ENCODE measurements around the gene JPH3. TPM values are rescaled to one million over a fixed set of nuclear protein-coding genes. Genes with fewer than 3 reads are reported as not detected.

The JPH3 gene
- 1.5 to 2.3 TPM (median 2.1 TPM) in 5 replicates for total RNA-seq (2022; extraction: Qiagen RNA extraction)

GRCh38 chr16:87602001-87602775 is at the start of gene JPH3:
Gene JPH3 (plus strand): TSS chr16:87602508. CDS start chr16:87603147, 639 bp downstream.

Other genes starting within 250 kb of the JPH3 start
- 18.3 to 31.4 TPM (median 27.9 TPM) in 5 replicates for gene FBXO31, start 218.7 kb upstream of the JPH3 start, total RNA-seq (2022; extraction: Qiagen RNA extraction)
- 76.2 to 96.7 TPM (median 80.7 TPM) in 5 replicates for gene MAP1LC3B, start 210.2 kb upstream of the JPH3 start, total RNA-seq (2022; extraction: Qiagen RNA extraction)
- 6.0 to 10.3 TPM (median 9.4 TPM) in 5 replicates for gene ZCCHC14, start 109.5 kb upstream of the JPH3 start, total RNA-seq (2022; extraction: Qiagen RNA extraction)
- 40.1 to 54.0 TPM (median 50.9 TPM) in 5 replicates for gene KLHDC4, start 163.5 kb downstream of the JPH3 start, total RNA-seq (2022; extraction: Qiagen RNA extraction)